GM10847 (cell line): ENCODE results near the gene BORCS6.

Experiments
- POLR2A ChIP-seq: IDR thresholded peaks from 2 replicates; pipeline ENCODE4 v1.6.1; 2011; ENCODE audit not compliant: insufficient read length; ENCODE audit errors: extremely low read depth

BORCS6 gene

DNA sequence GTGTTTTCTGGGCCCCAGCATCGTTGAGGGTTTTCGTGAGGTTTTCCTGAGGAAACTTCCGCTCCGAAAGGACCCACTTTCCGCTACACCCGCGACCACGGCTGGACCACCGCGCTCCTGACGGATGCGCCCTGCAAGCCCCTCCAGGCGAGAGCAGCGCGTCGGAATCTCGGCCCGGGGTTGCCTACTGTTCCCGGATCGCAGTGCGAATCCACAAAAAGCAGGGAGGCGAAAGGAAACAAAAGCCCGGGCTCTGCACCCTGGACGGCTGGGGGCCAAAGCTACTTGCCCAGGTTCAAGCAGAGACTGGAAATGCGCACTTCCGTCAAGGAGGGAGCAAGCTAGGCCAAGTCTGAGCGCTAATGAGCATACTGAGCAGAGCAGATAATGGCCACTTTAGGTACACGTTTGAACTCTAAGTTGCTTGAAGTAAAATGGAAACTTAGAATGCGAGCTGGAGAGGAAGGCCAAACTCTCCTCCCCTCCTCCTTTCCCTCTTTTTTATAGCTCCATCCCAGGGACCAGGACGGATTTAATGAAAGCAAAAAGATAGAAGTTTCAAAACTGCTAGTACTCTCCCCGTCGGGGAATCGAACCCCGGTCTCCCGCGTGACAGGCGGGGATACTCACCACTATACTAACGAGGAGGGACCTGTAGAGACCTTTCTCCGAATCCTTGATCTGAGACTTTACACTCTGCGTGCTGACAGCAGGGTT, 31.8 kb upstream of the BORCS6 start:
- TF ChIP-seq POLR2A, result no peak

DNA sequence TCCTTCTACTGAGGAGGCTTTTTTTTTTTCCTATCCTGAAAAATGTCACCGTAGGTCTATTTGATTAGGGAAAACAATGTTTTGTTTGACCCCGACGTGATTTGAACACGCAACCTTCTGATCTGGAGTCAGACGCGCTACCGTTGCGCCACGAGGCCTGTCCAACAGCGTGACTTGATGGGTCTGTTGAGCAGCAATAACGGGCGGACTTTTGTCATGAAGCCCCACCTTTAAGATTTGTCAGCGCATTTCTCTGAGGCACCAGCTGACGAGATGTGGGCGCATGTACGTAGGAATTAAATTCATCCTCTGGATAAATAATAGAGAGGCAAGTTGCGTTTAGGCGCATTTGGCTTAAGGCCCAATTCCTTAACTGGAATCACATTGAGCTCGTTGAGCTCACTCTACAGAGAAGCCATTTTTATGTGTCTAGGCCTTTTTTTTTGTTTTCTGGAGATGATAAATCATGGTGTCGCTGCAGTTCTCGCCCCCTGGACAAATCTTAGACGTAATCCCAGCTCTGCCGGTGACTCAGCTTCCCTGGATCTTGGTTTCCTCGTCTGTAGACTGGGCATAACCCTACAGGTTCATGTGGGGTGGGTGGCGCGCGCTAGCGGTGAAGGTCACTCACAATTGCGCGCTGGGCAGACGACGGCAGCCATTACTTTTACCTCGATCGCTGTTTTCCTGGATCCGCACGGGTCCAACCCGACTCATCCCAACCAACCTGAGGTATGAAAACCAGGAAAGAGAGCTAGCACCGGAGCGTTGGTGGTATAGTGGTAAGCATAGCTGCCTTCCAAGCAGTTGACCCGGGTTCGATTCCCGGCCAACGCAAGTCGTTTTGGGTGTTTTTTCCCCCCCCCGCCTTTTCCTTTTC, 31.0 kb upstream of the BORCS6 start:
- TF ChIP-seq POLR2A, result no peak

DNA sequence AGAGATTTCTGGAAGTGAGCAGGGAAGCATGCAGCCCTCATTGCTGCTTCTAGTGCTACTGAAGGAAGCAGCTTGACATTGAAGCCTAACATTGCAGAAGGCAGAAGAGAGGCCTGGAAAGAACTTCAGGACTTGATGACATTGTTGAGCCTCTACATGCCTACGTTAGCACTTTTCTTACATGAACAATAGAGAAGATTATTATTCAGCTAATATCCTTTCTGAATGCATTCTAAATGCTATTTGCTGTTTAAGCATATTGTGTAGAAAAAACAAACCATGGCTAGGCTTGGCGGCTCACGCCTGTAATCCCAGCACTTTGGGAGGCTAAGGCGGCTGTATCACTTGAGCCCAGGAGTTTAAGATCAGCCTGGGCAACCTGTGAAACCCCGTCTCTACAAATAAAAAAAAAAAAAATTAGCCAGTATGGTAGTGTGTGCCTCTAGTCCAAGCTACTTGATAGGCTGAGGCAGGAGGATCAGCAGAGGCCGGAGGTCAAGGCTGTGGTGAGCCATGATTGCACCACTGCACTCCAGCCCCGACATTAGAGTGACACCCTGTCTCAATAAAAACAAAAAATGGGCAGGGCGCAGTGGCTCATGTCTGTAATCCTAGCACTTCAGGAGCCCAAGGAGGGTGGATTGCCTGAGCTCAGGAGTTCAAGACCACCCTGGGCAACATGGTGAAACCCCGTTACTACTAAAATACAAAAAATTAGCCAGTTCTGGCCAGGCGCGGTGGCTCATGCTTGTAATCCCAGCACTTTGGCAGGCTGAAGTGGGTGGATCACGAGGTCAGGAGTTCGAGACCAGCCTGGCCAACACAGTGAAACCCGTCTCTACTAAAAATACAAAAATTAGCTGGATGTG, 22.6 kb upstream of the BORCS6 start:
- TF ChIP-seq POLR2A, result no peak

DNA sequence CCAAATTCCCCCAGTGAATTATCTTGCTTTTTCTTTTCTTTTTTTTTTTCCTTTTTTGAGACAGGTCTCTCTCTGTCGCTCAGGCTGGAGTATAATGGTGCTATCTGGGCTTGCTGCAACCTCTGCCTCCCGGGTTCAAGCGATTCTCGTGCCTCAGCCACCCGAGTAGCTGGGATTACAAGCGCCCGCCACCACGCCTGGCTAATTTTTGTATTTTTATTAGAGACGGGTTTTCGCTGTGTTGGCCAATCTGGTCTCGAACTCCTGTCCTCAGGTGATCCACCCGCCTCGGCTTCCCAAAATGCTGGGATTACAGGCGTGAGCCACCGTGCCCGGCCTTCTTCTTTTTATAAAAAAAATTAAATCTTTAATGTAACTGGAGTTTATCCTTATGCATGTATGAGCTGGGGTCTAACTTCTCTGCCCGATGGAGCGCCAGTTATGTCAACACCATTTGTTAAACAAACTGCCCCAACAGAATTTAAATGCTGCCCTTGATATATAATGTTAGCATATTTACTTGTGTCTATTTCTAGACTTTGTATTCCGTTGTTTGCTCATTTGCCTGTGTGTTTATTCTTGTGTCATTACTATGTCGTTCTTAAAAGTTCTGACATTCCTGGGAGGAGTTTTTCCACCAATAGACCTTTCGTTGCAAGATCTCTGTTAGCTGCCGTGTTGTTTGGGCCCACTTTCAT, 20.9 kb upstream of the BORCS6 start:
- TF ChIP-seq POLR2A, result no peak

DNA sequence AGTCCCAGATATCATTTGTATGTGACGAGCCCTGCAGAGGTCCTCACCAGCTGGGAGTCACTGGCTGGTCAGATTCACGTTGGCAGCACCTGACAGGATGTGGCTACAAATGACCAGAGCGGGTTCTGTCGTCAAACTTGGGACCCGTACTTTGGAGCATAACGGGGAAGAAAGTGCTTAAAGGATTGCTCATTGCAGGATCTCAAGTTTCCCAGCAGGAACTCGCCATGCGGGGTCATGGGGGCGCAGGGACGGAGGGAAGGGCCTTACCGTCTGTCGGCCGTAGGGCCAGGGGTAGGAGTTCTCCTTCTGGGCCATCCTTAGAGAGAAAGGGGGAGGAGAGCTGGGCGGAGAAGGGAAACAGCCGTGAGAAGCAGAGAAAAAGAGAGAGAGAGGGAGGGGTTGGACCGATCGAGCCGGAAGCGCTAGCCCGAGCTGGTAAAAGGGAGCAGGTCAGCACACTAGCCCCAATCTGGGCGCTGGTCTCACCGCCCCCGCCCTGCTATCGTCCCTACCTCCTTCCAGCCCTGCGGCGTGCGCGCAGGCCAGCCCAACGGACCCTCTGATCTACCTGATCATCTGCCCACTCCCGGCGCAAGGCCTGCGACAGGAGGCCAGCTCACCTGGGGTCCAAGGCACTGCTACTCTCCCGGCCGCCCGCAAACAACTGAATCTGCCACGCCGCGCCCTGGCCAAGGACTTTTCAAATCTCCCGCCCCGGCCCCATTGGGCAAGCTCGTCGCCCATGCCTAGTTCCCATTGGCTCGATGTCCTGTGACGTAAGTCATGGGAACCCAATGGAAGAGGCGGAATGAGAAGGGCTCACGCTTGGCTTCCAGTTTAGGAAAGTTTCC, 20.2 kb upstream of the BORCS6 start, which contains the start of gene AURKB:
AURKB (minus strand) TSS at position 669 of the 854 bp plus-strand sequence; CDS start at position 318, 351 bp downstream.
- TF ChIP-seq POLR2A, result peak; percentile 89

DNA sequence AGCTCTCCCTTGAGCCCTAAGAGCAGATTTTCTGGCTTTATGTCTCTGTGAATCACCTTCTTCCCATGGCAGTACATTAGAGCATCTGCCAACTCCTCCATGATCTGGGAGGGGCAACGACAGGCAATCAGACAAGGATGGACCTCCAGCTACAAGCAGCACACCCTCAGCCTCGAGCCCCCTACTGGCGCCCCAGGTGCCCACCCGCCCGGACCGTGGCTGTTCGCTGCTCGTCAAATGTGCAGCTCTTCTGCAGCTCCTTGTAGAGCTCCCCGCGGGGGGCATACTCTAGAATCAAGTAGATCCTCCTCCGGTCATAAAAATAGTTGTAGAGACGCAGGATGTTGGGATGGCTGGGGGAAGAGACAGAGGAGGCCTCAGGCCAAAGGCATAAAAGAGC, 16.6 kb upstream of the BORCS6 start:
- no peak for TF ChIP-seq POLR2A

DNA sequence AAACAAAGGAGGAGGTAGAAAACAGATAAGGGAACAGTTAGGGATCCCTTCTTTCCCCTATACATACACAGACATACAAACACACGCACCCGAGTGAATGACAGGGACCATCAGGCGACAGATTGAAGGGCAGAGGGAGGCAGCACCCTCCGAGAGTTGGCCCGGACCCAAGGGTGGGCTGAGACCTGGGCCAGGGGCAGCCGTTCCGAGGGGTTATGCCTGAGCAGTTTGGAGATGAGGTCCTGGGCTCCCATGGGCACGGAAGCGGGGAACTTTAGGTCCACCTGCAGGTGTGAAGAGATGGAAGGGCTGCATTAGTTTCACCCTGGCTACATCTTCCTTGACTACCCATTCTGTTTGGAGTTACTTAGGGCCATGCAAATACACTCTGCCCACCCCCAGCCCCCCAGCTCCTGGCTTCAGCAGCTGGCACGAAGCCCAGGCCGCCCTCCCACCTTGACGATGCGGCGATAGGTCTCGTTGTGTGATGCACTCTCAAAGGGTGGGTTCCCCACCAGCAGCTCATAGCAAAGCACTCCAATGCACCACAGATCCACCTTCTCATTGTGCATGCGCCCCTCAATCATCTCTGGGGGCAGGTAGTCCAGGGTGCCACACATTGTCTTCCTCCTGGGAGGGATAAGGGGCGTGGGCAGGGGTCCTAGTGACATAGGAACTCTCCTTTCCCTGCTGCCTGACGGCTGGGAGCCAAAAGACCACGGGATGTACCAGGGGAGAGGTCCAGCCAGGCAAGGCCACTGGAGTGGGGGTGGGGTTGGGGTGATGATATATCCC, 15.0 kb upstream of the BORCS6 start:
- TF ChIP-seq POLR2A, result no peak

DNA sequence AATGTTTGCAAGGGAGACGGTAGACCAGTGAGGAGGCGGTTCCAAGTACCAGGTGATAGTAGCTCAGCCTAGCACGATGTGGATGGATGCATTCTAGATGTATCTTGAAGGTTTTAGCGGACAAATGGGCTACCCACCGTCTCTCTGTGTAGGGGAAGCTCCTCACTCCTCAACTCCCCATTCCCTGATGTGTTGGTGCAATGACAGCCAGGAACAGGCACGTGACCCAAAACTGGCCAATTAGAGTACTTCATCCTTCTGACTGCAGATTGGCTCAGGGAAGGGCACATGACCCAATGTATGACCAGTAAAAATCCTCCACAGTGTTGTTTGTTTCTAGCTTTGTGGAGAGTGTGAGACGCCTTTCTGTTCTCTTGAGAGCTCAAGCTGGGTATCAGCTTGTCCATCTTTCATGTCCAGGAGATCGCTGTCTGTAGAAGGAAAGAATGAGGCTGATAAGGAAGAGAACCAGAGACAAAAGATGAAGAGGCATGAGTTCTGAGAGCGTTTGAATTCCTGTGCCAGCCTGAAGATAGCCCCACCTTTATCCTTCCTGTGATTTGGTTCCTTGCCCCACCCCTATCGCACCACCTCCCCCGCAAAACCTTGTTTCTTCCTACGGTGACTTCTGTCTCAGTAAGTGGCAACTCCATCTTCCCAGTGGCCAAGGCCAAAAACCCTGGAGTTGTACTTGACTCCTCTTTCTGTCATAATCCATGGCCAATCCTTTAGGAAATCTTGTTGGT, 2.3 kb upstream of the BORCS6 start:
- no peak for TF ChIP-seq POLR2A

DNA sequence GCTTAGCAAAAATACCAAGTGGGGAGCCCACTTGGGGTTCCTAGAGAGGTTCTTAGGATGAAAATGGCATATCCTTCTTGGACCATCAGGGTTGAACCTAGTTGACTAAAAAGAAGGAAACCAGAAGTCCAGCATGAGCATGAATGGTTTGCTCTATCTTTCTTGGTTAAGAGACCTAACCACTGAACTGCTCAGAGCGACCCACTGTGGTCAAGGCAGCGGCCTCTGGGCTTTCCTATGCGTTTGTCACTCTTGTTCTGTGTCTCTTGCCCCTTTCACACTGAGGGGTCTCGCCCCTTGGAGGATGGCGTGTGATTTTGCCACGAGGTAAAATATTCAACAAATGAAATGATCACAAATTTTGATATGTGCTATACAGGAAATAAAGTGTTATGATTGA, 526 bp upstream of the BORCS6 start:
- no peak for TF ChIP-seq POLR2A

DNA sequence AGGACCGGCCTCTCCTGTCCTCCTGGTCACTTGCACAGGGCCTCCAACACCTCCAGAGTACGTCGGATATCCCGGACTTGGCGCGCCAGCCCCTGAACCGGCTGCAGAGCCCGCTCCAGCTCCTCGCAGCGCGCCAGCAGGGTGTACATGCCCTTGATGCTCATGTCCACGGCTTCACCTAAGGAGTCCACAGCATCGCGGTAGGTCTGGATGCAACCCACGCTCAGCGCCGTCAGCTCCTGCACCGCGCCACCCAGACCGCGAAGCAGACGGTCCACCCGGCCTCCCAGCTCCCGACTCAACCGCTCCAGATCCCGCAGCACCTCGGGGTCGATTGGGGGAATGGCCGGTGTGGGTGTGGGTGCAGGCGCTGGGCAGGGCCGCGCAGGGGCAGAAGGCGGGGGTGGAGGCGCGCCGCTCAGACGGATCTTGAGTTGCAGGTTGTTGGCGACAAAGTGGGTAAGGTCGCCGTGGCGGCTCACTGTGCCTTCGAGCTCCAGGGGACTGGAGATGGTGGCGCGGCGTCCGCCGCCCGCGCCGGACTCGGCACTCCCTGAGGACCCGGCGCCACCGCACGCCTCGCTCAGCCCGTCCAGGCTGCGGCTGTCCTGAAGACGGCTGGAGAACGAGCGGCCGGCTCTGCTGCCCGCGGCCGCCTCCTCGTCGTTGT, 804 bp downstream of the BORCS6 start:
- TF ChIP-seq POLR2A, result no peak

DNA sequence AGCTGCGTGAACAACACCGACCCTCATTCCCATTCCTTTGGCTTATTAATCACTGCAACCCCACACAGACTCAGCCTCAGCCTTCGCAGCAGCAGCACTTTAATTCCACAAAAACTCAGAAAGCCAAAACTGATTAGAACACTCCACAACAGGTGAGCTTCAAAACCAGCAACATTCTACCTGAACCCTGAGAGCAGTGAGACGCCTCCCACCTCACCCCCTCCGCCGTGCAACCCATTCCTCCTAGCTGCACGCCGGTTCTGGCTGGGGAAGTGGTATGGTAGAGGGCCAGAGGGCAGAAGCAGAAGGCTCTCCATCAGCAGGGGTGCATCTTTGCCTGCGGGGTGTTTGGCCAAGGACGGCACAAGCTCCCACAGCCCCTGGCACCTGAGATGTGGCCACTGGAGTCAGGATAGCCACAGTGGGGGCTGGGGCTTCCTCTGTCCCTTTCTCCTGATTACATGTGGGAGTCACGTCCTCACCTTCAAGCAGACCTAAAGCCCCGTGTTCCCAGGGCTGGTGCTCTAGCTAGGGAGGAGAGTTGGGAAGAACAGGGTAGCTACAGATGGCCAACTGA, 1.6 kb downstream of the BORCS6 start:
- TF ChIP-seq POLR2A, result no peak
